ENCODE results near the gene PWP1.

- TF ChIP-seq POLR2A (IDR thresholded peaks at IDR 0.05; ENCODE audit: low read depth, low read length): no peak
- TF ChIP-seq TAF1 (IDR thresholded peaks at IDR 0.05; ENCODE audit: borderline replicate concordance, low read depth, low read length): no peak
- TF ChIP-seq POLR2AphosphoS5 (IDR thresholded peaks at IDR 0.05; ENCODE audit: low read depth, low read length): no peak
These were observed 50.2 kb downstream of the PWP1 start for GRCh38 chr12:107735763-107736162.

Measured in GM12892 (cell line).